Transverse colon (tissue), 3 donors: ENCODE data around the gene ERICH2.

Experiments
- POLR2A ChIP-seq: fragments of 450-650 bp; IDR thresholded peaks from one replicate; pipeline ENCODE4 v1.6.1; 2016; ENCODE audit warnings: antibody characterized with exemption, mild to moderate bottlenecking, moderate library complexity
- TF ChIP-seq, protein P1 (sequence below), 5 experiments: fragments of 200-600 bp in 3 of 5; fragments of 450-650 bp in 2 of 5; sonication (generic) in 3 of 5; IDR thresholded peaks; 1 replicate in 2 of 5; 2 replicates in 3 of 5; pipeline ENCODE4 v1.5.1; 2016 to 2017; ENCODE audit warnings: antibody characterized with exemption in 5 of 5, inconsistent platforms in 3 of 5, mild to moderate bottlenecking in 2 of 5, moderate library complexity in 1 of 5

DNA sequence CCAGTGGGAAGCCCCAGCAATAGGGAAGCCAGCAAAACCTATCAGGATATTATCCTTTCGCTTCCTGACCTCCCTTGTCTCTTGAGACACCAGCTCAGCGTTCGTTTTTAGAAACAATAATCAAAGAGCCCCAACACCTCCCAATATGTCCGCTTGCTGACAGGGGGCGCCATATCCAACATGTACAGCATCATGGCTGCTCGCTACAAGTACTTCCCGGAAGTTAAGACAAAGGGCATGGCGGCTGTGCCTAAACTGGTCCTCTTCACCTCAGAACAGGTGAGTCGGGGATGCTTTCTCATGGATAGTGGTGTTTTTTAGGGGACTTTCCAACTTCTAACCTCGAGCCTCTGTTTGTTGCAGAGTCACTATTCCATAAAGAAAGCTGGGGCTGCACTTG, 75.2 kb downstream of the ERICH2 start:
- TF ChIP-seq, protein P1, sequence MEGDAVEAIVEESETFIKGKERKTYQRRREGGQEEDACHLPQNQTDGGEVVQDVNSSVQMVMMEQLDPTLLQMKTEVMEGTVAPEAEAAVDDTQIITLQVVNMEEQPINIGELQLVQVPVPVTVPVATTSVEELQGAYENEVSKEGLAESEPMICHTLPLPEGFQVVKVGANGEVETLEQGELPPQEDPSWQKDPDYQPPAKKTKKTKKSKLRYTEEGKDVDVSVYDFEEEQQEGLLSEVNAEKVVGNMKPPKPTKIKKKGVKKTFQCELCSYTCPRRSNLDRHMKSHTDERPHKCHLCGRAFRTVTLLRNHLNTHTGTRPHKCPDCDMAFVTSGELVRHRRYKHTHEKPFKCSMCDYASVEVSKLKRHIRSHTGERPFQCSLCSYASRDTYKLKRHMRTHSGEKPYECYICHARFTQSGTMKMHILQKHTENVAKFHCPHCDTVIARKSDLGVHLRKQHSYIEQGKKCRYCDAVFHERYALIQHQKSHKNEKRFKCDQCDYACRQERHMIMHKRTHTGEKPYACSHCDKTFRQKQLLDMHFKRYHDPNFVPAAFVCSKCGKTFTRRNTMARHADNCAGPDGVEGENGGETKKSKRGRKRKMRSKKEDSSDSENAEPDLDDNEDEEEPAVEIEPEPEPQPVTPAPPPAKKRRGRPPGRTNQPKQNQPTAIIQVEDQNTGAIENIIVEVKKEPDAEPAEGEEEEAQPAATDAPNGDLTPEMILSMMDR (IDR thresholded peaks at IDR 0.05) = no peak
- TF ChIP-seq POLR2A = no peak
